Measurements from ENCODE around the gene TRPV4.
A peak's percentile ranks its signal among the peaks of the same experiment; 100 is the strongest.

The TRPV4 gene

DNA sequence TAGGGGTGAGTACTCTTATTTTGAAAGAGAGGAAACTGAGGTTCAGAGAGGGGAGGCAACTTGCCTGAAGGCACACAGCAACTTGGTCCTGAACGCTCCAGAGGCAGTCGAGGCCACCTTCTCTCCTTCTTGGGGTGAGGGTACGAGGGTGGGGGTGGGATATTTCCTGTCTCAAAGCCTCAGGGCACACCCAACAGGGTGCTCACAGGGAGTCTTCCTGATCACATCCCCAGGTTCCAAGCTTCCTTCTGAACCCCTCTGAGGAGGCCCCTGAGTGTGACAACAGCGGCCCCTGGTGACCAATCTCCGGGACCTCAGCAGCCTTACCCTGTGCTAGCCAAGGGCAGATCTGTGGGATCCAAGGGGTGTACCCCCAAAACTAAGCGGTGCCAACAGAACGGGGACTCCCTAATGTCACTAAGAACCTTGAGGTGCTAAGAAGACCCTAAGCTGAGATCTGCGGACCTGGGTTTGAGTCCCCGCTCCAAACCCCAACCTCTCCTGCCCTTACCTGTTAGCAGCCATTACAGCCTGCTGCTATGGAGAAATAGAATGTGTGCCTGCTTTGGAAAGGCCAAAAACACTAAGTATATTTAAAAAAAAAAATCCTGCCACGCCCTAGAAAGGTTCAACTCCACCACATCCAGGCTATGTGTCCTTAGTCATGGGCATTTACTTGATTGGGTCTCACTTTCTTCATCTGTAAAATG, 57.9 kb downstream of the TRPV4 start:
- DNase-seq = peak; percentile 75

DNA sequence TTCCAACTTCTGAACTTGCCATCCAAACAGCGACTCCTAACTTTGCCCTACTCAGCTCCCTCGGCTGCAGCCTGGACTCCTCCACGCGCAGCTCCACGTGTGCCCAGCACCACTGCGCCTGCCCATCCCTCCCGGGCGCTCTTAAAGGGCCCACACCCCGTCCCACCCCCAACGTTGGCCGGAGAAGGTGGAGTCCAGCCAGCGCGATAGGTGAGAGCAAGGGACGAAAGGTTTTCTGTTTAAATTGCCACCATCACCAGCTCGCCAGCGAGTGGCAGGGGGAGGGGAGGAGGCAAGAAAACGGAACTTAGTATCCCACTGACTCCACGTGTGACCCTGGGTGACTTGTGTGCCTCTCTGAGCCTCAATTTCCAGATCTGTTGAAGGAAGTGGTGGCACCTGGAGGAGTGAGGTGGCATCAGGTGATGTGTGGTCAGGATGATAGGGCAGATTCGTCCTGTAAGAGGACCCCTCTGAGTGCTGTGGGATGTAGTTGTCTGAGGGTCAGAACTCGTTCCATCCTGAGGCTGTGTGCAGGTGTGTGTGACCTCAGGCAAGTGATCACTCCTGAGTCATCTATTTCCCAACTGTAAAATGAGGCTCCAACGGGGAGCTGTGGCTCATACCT, 59.7 kb downstream of the TRPV4 start:
- no peak for DNase-seq

DNA sequence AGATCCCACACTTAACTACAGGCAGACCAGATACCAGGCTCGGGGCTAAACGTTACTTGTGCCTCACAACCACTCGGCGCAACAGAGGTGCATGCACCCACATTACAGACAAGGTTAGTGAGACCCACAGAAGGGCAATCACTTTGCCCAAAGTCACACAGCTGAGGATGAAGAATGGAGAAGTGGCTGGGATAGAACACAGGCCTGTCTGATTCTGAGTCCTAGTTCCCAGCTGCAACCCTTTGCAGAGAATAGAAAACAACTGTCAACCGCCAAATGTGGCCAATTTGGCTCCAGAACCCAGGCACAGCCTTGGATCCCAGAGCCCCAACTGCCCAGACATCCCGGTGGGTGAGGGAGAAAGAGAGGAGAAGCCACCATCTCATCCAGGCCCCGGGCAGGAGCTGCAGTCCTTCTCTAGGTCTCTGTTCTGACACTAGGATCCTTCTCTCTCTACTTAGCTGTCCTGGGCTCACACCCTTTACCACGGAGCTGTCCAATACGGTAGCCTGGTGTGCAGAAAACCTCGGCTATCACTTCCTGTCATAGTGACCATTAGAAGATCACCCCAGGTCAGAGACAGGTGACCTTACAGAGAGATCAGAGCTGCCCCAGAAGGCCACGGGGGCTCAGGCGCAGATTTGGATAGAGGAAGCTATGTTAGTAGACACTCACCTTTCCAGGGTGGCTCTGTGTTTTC, 60.4 kb downstream of the TRPV4 start:
- no peak for DNase-seq

DNA sequence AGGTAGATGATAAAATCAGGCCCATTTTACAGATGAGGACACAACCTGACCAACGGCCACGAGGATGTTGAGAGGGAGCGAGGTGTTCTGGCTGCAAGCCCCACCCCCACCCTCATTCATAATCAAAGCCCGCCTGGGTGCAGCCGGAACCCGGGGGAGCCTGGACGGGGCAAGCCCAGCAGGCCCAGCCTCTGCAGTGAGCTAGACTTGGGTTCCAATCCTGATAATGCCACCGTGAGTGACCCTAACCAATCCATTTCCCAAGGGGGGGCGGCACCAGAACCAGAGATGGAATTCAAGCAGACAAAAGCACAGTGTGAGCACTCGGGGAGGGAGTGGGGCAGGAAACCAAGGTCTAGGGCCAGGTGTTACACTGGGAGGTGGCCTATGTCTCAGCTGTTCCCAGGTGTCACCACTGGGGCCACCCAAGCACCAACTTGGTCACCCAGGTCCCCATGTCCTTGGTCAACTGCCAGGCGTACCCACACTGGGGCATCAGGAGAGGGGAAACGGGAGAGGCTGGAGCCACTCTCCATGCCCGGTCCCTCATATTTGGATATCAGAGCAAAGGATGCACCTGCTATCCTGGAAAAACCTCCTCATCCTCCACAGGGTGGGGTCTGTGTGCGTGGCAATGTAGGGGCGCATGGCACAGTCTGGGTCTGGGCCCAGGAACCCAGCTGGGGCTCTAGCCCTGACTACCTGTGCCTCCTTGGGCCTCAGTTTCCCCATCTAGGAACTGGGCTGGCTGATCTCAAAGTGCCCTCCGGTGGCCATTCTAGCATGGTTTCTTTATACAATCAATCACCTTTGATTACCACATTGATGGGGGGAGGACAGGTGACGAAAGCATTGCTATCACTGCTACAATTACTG, 61.2 kb downstream of the TRPV4 start:
- DNase-seq = no peak

DNA sequence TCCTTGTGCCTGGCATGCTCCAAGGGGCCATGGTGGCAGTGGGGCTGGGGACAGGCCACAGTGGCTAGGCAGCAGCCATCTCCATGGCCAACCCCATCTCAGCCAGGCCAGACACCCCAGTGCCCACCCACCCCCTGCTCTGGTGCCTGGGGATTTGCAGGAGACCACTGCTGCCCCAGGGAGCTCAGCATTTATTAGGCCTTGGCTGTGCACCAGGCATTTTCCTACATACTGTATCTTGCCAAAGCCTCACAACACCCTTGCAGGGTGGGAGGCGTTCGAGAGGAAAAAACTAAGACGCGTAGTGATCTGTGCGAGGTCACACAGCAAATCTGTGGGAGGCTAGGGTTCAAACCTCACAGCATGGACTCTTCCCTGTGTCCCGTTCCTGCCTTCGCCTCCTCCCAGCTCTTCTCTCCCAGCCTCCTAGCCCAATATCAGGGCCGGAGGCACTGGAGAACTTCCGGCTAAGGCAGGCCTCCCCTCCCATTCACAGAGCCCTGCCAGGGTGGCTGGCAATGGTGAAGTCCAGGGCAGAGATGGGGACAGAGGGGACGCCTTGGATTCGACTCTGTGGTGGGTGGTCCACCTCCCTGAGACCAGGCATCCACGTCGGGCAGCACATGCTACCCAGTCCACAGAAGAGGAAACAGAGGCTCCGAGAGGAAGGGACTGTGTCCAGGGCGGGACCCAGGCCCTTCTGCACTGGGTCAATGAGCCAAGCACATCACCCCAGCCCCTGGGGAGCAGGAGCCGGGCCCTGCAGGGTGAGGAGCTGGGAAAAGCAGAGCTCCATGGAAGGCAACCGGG, 62.1 kb downstream of the TRPV4 start:
- DNase-seq = no peak

DNA sequence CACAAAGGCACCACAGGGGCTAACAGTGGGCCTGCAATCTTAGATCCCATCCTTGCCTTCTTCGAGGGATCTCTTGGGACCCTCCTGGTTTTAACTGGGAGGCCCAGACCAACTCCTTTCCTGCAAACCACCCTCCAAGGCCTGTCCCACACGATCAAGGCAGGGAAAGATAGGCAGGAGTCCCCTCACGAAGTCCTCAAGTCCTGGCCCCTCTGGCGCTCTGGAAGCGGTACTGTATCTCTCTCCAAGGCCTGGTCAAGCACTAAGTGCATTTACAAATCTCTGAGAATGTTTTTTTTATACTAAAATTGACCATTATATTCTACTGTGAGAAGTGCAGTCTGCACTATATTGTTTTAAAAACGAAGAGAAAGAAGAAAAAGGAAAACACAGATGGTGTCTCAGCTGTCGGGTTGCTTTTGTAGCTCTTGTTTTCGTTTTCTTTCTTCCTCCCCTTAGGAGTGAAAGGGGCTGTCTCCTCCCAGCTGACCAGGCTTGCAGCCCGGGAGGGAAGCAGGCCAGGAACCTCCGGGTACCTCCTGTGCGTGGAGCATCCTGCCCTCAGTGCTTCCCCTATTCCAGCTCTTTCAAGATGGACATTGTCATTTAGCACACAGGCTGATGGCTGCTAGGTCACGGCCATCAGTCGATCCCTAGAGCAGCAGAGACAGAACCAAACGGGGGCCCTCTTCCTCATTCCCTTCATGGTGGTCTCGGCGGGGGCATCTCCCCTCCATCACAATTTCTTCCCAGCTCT, 62.9 kb downstream of the TRPV4 start:
- DNase-seq = no peak

DNA sequence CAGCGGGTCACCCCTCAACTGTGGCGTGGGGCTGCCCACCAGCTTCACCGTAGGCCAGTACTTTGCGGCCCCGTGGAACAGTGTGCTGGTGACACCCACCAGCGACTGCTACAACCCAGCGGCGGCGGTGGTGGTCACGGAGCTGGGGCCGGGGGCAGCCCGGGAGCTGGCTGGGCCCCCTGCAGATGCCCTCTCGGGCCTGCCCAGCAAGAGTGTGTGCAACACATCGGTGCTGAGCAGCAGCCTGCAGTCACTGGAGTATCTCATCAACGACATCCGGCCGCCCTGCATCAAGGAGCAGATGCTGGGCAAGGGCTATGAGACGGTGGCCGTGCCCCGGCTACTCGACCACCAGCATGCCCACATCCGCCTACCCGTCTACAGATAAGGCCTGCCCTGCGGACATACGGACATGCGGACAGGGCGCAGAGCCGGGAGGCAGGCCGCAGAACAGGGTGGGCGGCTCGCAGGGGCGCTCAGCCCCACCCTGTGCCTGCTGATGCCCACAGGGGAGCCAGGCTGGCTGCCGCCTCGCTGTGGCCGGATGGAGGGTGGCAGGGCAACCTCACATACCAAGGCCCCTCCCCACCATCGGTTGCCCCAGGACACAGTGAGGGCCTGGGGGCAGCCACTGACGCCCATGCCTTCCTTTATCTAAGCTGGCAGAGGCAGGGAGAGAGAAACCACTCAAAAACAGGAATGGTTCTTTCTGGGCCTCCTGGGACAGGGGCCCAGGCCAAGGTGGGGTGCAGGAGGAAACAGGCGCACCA, 64.1 kb downstream of the TRPV4 start:
- DNase-seq = no peak

DNA sequence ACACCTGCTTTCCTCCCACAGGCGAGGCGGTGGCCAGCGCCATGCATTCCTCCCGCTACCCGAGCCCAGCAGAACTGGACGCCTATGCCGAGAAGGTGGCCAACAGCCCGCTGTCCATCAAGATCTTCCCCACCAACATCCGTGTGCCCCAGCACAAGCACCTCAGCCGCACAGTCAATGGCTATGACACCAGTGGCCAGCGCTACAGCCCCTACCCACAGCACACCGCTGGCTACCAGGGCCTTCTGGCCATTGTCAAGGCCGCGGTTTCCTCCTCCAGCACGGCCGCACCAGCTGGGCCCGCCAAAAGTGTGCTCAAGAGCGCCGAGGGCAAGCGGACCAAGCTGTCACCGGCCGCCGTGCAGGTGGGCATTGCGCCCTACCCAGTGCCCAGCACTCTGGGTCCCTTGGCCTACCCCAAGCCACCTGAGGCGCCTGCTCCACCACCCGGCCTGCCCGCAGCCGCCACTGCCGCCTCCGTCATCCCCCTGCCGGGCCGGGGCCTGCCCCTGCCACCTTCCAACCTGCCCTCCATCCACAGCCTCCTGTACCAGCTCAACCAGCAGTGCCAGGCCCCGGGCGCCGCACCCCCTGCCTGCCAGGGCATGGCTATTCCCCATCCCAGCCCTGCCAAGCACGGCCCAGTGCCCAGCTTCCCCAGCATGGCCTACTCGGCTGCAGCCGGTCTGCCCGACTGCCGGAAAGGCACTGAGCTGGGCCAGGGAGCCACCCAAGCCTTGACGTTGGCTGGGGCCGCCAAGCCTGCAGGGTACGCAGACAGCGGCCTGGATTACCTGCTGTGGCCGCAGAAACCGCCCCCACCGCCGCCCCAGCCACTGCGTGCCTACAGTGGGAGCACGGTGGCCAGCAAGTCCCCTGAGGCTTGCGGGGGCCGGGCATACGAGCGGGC, 65.0 kb downstream of the TRPV4 start:
- DNase-seq = no peak

DNA sequence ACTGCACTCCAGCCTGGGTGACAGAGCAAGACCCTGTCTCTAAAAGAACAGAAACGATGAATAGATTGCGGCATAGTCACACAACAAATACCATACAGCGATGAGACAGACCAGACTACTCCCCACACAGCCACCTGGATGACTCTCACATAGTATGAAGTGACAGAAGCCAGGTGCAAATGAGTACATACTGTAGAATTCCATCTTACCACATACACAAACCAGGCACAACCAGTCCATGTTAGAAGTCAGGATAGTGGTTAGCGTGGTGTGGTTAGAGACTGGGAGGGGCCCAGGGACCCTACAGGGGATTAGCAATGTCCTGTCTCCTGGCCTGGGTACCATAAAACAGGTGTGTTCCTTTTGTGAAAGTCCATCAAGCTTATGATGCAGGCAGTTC, 65.7 kb downstream of the TRPV4 start:
- no peak for DNase-seq

DNA sequence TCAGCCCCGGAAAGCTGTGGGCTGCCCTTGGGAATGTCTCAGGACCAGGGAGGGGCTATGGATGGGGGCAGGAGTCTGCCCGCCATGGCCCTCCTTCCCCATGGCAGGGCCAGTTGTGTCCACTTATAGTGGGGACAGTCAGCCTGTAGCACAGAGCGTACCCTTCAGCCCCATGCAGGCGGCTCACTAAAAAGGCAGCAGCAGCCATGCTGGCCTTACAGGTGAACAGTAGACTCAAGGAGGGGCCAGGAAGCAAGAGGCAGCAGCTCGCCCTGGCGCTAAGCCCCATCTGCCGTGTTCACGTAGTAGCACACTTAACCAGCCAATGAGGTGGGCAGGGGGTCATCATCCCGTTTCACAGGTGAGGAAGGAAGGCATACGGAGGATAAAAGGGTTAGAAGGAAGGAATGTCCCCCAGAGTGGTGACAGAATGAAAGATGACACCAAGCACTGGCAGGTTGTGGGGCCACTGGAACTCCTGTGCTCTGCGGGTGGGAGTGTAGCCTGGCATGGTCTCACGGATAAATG, 66.9 kb downstream of the TRPV4 start:
- no peak for DNase-seq

DNA sequence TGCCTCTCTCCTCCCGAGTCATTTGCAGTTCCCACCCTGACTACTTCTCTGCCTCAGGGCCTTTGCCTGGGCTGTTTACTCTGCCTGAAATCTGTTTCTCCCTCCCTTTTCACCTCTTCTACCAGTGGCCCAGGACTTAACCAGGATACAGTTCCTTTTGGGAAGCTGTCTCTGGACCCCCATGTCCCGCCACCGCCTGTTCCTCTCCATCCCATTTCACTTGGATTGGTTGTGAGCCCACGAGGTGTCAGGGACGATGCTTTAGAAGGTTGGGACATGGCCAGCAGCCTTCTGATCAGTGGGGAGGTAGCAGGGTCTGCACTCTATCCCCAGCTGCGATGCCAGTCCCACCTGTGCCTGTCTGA, 67.8 kb downstream of the TRPV4 start:
- DNase-seq = no peak

DNA sequence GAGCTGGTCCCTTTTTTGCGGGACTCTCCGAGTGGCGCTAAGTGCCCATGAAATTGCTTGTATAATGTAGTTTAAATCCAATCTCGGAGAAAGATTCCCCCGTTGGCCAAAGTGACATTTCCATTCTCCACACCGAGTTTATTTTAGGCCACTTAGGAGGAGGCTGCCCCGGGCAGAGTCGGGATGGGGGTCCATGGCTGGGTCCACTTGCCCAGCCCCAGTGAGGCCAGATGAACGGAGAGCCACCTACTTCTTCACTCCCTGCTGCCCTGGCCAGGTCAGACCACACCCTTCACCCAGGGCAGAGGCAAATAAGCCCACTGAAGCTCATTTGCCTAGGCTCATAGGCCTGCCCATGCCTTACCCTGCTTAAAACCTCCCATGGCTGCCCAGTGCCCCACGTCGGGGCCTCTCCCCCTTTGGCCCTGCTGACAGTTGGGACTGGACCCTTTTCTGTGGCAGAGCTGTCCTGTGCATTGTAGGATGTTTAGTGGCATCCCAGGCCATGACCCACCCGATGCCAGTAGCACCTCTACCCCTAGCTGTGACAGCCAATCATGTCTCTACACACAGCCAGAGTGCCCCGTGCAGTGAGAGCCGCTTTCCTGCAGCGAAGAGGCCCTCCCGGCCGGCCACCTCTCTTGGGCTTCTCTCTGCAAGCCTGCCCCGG, 68.3 kb downstream of the TRPV4 start:
- DNase-seq = no peak

DNA sequence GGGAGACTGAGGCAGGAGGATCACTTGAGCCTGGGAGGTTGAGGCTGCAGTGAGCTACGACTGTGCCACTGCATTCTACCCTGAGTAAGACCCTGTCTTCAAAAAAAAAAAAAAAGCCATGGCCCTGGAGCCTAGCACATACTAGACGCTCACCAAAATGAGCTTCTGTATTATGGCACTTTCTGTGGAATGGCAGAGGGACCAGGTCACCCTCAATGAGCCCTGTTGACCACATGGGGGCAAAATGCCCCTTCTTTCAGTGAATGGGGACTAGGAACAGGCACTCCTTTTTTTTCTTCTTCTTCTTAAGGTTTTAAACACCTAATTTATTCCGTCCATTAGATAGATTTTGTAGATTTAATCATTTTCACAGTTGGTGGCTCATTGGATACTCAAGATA, 69.1 kb downstream of the TRPV4 start:
- no peak for DNase-seq

DNA sequence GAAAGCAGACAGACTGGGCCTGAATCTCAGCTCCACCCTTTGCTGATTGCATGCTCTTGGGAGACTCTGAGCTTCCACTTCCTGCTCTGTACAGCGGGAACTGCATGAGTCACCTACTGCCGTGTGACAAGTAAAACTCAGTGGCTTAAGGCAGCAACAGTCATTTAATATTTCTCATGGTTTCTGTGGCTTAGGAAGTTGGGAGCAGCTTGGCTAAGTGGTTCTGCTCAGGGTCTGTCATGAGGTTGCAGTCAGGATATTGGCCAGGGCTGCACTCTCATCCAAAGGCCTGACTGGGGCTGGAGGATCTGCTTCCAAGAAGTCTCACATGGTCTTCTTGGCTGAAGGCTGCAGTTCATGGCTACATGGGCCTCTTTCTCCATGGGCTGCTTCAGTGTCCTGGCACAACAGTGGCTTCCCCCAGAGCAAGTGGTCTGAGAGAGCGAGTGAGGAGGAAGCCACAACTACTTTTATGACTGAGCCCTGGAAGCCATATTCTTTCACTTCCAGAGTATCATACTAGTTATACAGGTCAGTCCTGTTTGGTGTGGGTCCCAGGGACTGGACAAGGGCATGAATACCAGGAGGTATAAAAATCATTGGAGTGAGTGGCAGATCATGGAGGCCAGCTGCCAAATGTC, 69.9 kb downstream of the TRPV4 start:
- DNase-seq = peak; percentile 78

DNA sequence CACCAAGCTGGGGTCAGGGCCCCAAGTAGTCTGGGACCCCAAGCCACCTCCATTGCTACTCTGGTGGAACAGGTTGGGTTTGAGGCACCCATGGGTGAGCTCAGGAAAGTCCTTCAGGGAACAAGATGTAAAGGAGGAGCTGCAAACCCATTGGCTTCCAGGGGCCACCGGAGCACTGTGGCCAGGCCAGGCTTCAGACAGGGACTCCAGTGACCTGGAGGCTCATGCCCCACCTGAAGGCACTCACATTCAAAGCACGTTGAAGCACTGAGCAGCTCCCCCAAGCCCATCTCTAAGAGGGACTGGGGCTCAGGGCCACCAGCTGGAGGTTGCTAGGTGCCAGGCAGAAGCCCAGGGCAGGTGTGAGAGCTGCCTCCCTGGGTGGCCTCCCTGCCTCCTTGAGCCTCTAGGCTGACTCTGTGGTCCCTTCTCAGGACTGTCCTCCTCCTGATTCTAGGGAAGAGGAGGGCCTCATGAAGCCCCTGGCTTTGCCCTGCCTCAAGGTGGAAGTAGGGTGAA, 70.5 kb downstream of the TRPV4 start:
- DNase-seq = no peak

DNA sequence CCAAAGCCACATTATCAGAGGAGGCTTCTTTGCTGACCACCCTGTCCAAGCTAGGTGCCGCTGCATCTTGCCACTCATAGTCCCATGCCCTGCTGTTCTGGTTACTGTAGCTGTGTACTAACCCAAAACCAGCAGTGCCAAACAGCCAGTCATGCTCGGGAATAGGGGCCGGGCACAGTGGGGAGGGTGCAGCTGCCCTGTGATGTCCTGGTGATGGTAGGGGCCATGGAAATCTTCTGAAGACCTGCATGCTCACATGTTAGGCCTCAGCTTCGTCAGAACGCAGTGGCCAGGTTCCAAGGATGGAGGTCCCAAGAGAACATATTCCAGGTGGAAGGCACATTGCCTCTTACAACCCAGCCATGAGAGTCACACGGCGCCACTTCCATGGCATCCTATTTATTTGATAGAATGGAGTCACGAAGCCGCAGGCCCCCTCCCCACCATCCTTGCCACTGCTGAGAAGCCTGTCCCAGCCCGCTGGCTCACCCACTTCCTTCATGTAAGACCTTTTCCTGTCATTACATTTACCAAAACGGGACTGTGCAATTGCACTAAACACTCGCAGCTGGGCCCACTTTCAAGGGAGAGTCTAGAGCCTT, 71.0 kb downstream of the TRPV4 start:
- DNase-seq = no peak
